Measurements from ENCODE around the gene S100A2. TPM values are rescaled to one million over a fixed set of nuclear protein-coding genes. Genes with fewer than 3 reads are reported as not detected.
A peak's percentile ranks its signal among the peaks of the same experiment; 100 is the strongest.

S100A2 gene
- total RNA-seq, 1 donor from 2014 or later, result not detected

DNA sequence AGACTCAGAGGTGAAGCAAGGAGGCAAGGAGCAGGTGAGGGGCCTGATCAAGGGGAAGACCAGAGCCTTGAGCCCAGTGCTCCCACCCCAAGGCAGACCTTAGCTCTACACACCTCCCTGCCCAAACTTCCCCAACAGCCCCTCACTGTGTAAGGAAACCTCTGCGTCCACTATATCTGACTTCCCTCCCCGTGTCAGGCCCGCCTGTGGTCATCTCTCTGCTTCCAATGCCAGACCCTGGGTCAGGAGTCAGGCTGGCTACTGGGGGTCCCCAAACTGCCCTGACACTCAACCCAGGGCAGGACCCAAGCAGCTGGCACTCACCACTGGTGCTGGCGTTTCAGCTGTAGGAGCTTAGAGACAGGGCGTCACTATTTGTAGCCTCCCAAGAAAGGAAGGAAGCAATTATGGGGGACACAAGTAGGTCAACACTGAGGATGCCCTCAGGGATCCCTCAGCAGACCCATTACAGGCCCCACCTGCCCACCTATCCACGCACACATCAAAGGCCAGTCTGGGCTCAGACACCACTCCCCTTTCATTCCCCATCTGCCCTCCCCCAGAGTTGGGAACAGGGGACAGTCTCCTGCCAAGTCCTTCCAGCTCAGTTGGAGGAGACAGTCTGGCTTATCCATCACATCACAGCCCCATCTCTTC, 15.8 kb downstream of the S100A2 start:
- TF ChIP-seq, protein P1, sequence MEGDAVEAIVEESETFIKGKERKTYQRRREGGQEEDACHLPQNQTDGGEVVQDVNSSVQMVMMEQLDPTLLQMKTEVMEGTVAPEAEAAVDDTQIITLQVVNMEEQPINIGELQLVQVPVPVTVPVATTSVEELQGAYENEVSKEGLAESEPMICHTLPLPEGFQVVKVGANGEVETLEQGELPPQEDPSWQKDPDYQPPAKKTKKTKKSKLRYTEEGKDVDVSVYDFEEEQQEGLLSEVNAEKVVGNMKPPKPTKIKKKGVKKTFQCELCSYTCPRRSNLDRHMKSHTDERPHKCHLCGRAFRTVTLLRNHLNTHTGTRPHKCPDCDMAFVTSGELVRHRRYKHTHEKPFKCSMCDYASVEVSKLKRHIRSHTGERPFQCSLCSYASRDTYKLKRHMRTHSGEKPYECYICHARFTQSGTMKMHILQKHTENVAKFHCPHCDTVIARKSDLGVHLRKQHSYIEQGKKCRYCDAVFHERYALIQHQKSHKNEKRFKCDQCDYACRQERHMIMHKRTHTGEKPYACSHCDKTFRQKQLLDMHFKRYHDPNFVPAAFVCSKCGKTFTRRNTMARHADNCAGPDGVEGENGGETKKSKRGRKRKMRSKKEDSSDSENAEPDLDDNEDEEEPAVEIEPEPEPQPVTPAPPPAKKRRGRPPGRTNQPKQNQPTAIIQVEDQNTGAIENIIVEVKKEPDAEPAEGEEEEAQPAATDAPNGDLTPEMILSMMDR (IDR thresholded peaks at IDR 0.05), result no peak
- Histone ChIP-seq H3K27ac (peak overlapping the region; percentile 74 to 92), H3K27me3 (no peaks in the 10 kb centered on the region), H3K36me3 (no peaks in the 10 kb centered on the region), H3K9me3 (no peaks in the 10 kb centered on the region), H3K4me3 (no peak overlapping the region), H3K4me1 (peaks cover 54 to 74% of the 10 kb centered on the region in 2 donors)
- no peak for DNase-seq (ENCODE audit: low spot score in 2 of 2)
- intact Hi-C loops (cut with DNase I), result loop anchor here (1.0 kb wide), 2 partner anchors 16 to 17 kb away; no protein-coding TSS in a partner anchor

DNA sequence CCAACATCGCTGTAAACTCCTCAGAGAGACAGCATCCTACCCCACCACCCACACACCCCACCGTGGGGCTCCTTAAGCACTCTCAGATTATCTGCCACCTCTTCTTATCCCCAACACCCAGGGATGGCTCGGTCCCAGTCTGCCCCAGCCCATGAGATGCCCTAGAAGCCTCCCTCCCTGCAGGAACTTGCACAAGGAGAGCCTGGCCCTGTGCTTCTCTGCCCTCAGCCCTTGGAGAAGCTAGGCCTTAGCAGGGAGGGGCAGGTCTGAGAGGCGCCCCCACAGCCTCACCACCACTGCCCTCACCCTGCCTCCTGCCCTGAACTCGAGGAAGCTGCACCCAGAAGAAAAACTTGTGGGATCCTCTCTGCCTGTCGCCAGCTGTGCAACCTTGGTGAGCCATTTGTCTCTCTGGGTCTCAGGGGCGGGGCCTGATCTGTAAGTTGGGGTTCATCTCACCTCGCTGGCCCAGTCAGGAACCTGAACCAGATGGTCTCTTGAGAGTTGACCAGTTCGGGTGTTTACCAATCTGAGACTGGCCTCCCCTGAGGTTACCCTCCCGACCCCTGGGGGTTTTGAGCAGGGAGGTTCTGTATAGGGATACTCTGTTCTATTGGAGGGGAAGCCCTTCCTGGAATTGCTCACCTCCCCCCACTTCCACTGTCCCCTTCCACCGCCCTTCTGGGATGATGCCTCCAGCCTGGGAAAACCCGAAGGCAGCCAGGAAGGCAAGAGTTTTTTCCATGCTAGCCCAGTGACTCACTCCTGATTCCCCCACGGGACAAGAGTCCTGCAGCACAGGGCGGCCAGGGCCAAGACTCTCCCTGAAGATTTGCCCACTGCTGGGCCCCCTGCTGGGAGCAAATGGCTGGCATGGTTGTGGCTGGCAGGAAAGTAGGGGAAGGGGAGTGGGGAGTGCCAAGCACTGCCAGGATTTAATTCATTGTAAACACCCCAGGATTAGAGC, 16.6 kb downstream of the S100A2 start, which contains the start of gene S100A3:
TSS of gene S100A3 (minus strand) at position 537 of the 967 bp plus-strand sequence. CDS start 773 bp downstream, outside the sequence.
- Histone ChIP-seq H3K4me3 (no peak within 1 kb of the TSS), H3K27ac (peak within 1 kb of the TSS; percentile 74 to 92), H3K27me3 (no peaks in the 10 kb centered on the region), H3K36me3 (peaks cover 0 to 2% of the 10 kb centered on the region in 2 donors), H3K4me1 (peaks cover 48 to 76% of the 10 kb centered on the region in 2 donors), H3K9me3 (no peaks in the 10 kb centered on the region)
- intact Hi-C loops (cut with DNase I), result loop anchor here (1.0 kb wide), 2 partner anchors 16 to 17 kb away; no protein-coding TSS in a partner anchor
- DNase-seq (ENCODE audit: low spot score in 2 of 2), result peak in 1 of 2 donors; percentile 95
- TF ChIP-seq, protein P1 (IDR thresholded peaks at IDR 0.05), result peak in 2 of 3 experiments; percentile 42 to 44

DNA sequence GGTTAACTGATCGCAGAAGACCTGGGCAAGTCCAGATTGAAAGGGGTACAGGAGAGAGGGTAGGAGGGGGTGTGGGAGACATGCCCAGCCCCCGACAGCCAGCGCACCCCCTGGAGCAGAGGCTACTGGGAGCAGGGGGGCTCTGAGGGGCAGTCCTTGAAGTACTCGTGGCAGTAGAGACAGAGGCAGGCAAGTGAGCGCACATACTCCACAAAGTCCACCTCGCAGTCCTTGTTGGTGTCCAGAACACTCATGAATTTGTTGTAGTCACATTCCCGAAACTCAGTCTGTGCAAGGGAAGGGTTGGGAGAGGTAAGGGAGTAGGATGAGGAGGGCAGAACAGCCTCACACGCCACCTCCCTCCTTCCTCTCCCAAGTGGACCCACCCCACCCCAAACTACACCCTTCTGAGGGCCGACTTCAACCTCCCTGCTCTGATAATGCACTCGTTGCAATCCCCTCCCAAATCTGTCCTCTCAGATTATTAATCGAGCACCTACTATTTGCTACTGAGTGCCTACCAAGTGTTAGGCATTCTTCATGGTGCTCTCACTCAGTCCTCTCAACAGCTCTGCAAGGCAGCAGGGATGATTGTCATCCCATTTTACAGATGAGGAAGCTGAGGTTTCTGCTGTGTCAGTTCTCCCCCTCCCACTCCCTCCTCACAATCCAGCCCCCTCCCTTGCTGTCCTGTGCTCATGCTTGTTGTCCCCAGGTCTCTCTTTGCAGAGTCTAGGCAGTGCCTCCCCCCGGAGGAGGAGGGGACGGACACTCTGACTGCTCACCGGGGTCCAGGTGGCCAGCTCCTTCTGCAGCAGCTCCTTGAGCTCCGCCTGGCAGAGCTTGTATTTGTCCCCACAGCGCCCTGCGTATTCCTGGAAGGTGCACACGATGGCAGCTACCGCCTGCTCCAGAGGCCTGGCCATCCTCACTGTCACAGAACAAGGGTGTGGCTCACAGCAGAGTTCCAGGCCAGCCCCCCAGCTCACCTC, 17.8 kb downstream of the S100A2 start:
- Histone ChIP-seq H3K36me3 (peaks cover 0 to 3% of the 10 kb centered on the region in 2 donors), H3K27me3 (no peaks in the 10 kb centered on the region), H3K4me3 (no peak overlapping the region), H3K4me1 (peaks cover 48 to 75% of the 10 kb centered on the region in 2 donors), H3K9me3 (no peaks in the 10 kb centered on the region), H3K27ac (peak overlapping the region; percentile 90 to 92)
- intact Hi-C loops (cut with DNase I), result no loop called here
- TF ChIP-seq, protein P1 (IDR thresholded peaks at IDR 0.05), result no peak
- DNase-seq (ENCODE audit: low spot score in 2 of 2), result no peak

DNA sequence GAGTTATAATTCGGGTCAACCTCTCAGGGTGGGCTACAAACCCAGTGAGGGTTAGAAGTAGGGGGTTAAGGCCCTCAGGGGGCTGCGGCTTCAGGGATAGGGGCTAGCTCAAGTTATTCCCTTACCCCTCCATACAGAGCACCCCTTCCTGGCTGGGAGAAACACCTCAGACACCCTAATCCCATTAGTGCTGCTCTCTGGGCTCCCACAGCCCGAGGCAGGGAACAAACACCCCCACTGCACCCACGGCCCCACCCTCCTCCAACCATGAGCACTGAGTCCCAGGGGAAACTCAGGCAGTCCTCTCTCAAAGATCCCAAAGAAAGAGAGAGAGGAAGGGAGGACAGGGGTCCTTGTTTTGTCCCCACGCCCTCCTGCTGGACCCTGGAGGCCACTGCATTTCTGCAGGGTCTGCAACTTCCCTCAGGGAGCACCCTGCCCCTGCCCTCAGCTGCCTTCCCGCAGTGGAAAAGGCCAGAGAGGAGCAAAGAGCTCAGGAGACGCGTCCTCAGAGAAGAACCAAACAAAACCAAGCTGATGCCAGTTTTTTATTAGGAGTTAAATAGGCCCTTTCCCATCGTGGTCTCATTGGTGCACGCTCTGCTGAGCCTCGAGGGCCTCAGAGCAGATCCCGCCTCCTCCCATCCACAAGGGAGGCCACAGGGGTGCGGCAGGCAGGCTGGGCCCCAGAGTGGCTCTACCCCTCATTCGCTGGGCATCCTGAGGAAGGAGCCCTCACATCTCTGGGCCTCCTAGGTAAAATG, 18.7 kb downstream of the S100A2 start:
- TF ChIP-seq, protein P1 (IDR thresholded peaks at IDR 0.05), result no peak
- H3K4me3 ChIP-seq, result peak overlapping the region in 1 of 2 donors; percentile 15
- peaks cover 0 to 3% of the 10 kb centered on the region in 2 donors for H3K36me3 ChIP-seq
- peak overlapping the region; percentile 90 to 92 for H3K27ac ChIP-seq
- intact Hi-C loops (cut with DNase I), result no loop called here
- no peaks in the 10 kb centered on the region for H3K27me3 ChIP-seq
- no peak for DNase-seq (ENCODE audit: low spot score in 2 of 2)
- no peaks in the 10 kb centered on the region for H3K9me3 ChIP-seq
- peaks cover 48 to 76% of the 10 kb centered on the region in 2 donors for H3K4me1 ChIP-seq

Data from ascending aorta (tissue), 2 donors.